Suppressor macrophage treated with lipopolysaccharide for 1 hour (primary cell): ENCODE data around the gene STIM1.

Source experiments
- DNase-seq, 3 donors: peaks; one replicate each; pipeline ENCODE4 v3.0.0-alpha.2; 2020 to 2022

Gene STIM1

GRCh38 chr11:3922056-3922455 is 66.6 kb downstream of the STIM1 start:
- no peak for DNase-seq

GRCh38 chr11:3925513-3925912 is 70.0 kb downstream of the STIM1 start:
- no peak for DNase-seq

- no peak for DNase-seq
Observed at GRCh38 chr11:3926458-3927095, 71.1 kb downstream of the STIM1 start.

GRCh38 chr11:3927129-3927796 is 71.8 kb downstream of the STIM1 start:
- no peak for DNase-seq

- no peak for DNase-seq
Observed at GRCh38 chr11:3929232-3929631, 73.8 kb downstream of the STIM1 start.

GRCh38 chr11:3929649-3930048 is 74.2 kb downstream of the STIM1 start:
- no peak for DNase-seq

- no peak for DNase-seq
Observed at GRCh38 chr11:3932698-3933097, 77.2 kb downstream of the STIM1 start.

GRCh38 chr11:3933165-3933628 is 77.7 kb downstream of the STIM1 start:
- DNase-seq: peak in 1 of 3 donors; percentile 20

- no peak for DNase-seq
Observed at GRCh38 chr11:3934658-3935057, 79.2 kb downstream of the STIM1 start.

- no peak for DNase-seq
Observed at GRCh38 chr11:3936517-3936916, 81.1 kb downstream of the STIM1 start.

GRCh38 chr11:3939211-3939610 is 83.7 kb downstream of the STIM1 start:
- DNase-seq: peak in 1 of 3 donors; percentile 22

- no peak for DNase-seq
Observed at GRCh38 chr11:3939651-3940190, 84.3 kb downstream of the STIM1 start.

- DNase-seq: no peak
Observed at GRCh38 chr11:3942160-3942955, 86.9 kb downstream of the STIM1 start.

- DNase-seq: peak in 1 of 3 donors; percentile 20
Observed at GRCh38 chr11:3942956-3943497, 87.6 kb downstream of the STIM1 start.

GRCh38 chr11:3944198-3944597 is 88.7 kb downstream of the STIM1 start:
- DNase-seq: no peak

- no peak for DNase-seq
Observed at GRCh38 chr11:3946455-3947017, 91.1 kb downstream of the STIM1 start.

GRCh38 chr11:3947061-3947460 is 91.6 kb downstream of the STIM1 start:
- no peak for DNase-seq

GRCh38 chr11:3949125-3949524 is 93.7 kb downstream of the STIM1 start:
- DNase-seq: no peak

GRCh38 chr11:3950996-3951660 is 95.7 kb downstream of the STIM1 start:
- no peak for DNase-seq

GRCh38 chr11:3952715-3953114 is 97.3 kb downstream of the STIM1 start:
- DNase-seq: no peak

GRCh38 chr11:3953327-3953726 is 97.9 kb downstream of the STIM1 start:
- DNase-seq: no peak
